Stimulated activated memory B cell treated with anti-CD40 and anti-IgM and Interleukin-4, amounts not matched to agents 10 μg/mL and 1 μg/mL and 100 μg/mL, for 72 hours (primary cell): ENCODE measurements around the gene ZFPM1.
A peak's percentile ranks its signal among the peaks of the same experiment; 100 is the strongest.
"Not testable (repeated sequence)": the region's sequence is repeated elsewhere in the genome, so short reads cannot be mapped to it uniquely, and the experiment has no call there.

Experiments used
- ATAC-seq: fragments of 150-1000 bp; cut with Tn5 transposase; 2 replicates; pipeline ENCODE4 v1.10.0; 2021
- H3K27ac Mint-ChIP-seq: one replicate; pipeline ENCODE4 v1.8.0; 2022; ENCODE audit warnings: mild to moderate bottlenecking, mixed read lengths
- H3K27me3 Mint-ChIP-seq: one replicate; pipeline ENCODE4 v1.8.0; 2022; ENCODE audit warnings: mixed read lengths
- H3K36me3 Mint-ChIP-seq: one replicate; pipeline ENCODE4 v1.8.0; 2022; ENCODE audit warnings: mixed read lengths
- H3K4me1 Mint-ChIP-seq: one replicate; pipeline ENCODE4 v1.8.0; 2022; ENCODE audit warnings: mixed read lengths
- H3K4me3 Mint-ChIP-seq: one replicate; pipeline ENCODE4 v1.8.0; 2022; ENCODE audit warnings: mild to moderate bottlenecking, moderate library complexity, mixed read lengths
- H3K9me3 Mint-ChIP-seq: one replicate; pipeline ENCODE4 v1.8.0; 2022; ENCODE audit warnings: mixed read lengths

The ZFPM1 gene

GRCh38 chr16:88518411-88519111, 65.5 kb downstream of the ZFPM1 start:
- H3K27ac Mint-ChIP-seq, H3K4me1 Mint-ChIP-seq, ATAC-seq, H3K4me3 Mint-ChIP-seq, H3K27me3 Mint-ChIP-seq: not testable (repeated sequence)
- Mint-ChIP-seq H3K9me3 (peaks cover 32% of the 10 kb centered on the region), H3K36me3 (peaks cover 53% of the 10 kb centered on the region)

- Mint-ChIP-seq H3K36me3 (peaks cover 53% of the 10 kb centered on the region), H3K9me3 (peaks cover 32% of the 10 kb centered on the region), H3K27ac (no peak overlapping the region), H3K27me3 (no peaks in the 10 kb centered on the region), H3K4me3 (no peak overlapping the region), H3K4me1 (peaks cover 6% of the 10 kb centered on the region)
- ATAC-seq, result no peak
Measured at GRCh38 chr16:88519240-88519639, 66.2 kb downstream of the ZFPM1 start.

- Mint-ChIP-seq H3K9me3 (peaks cover 32% of the 10 kb centered on the region), H3K4me3 (no peak overlapping the region), H3K4me1 (peaks cover 12% of the 10 kb centered on the region), H3K27ac (no peak overlapping the region), H3K27me3 (no peaks in the 10 kb centered on the region), H3K36me3 (peaks cover 53% of the 10 kb centered on the region)
- ATAC-seq, result no peak
Measured at GRCh38 chr16:88519938-88520653, 67.0 kb downstream of the ZFPM1 start.

- ATAC-seq, result no peak
- Mint-ChIP-seq H3K36me3 (peaks cover 48% of the 10 kb centered on the region), H3K27me3 (no peaks in the 10 kb centered on the region), H3K4me3 (no peak overlapping the region), H3K4me1 (peaks cover 25% of the 10 kb centered on the region), H3K9me3 (peaks cover 32% of the 10 kb centered on the region), H3K27ac (no peak overlapping the region)
Measured at GRCh38 chr16:88521674-88522073, 68.6 kb downstream of the ZFPM1 start.

GRCh38 chr16:88522276-88522949, 69.3 kb downstream of the ZFPM1 start:
- no peak for ATAC-seq

GRCh38 chr16:88523309-88524161, 70.5 kb downstream of the ZFPM1 start:
- Mint-ChIP-seq H3K4me1 (peaks cover 25% of the 10 kb centered on the region), H3K27me3 (no peaks in the 10 kb centered on the region), H3K4me3 (no peak overlapping the region), H3K27ac (no peak overlapping the region), H3K9me3 (peaks cover 18% of the 10 kb centered on the region), H3K36me3 (peaks cover 30% of the 10 kb centered on the region)
- ATAC-seq, result no peak

More at GRCh38 chr16:88522276-88522949, 69.3 kb downstream of the ZFPM1 start:
- Mint-ChIP-seq H3K36me3 (peaks cover 41% of the 10 kb centered on the region), H3K9me3 (peaks cover 28% of the 10 kb centered on the region), H3K27me3 (no peaks in the 10 kb centered on the region), H3K27ac (no peak overlapping the region), H3K4me3 (no peak overlapping the region), H3K4me1 (peaks cover 25% of the 10 kb centered on the region)

- no peak overlapping the region for H3K27ac Mint-ChIP-seq
- no peaks in the 10 kb centered on the region for H3K27me3 Mint-ChIP-seq
- H3K4me1 Mint-ChIP-seq, result peaks cover 25% of the 10 kb centered on the region
- no peak for ATAC-seq
- peaks cover 21% of the 10 kb centered on the region for H3K36me3 Mint-ChIP-seq
- peaks cover 9% of the 10 kb centered on the region for H3K9me3 Mint-ChIP-seq
- H3K4me3 Mint-ChIP-seq, result no peak overlapping the region
Measured at GRCh38 chr16:88524274-88524972, 71.3 kb downstream of the ZFPM1 start.

- Mint-ChIP-seq H3K36me3 (peaks cover 14% of the 10 kb centered on the region), H3K4me3 (no peak overlapping the region), H3K9me3 (peaks cover 3% of the 10 kb centered on the region), H3K4me1 (peaks cover 25% of the 10 kb centered on the region), H3K27me3 (no peaks in the 10 kb centered on the region), H3K27ac (peak overlapping the region; percentile 17)
- ATAC-seq, result no peak
Measured at GRCh38 chr16:88524973-88525662, 72.0 kb downstream of the ZFPM1 start.

DNA sequence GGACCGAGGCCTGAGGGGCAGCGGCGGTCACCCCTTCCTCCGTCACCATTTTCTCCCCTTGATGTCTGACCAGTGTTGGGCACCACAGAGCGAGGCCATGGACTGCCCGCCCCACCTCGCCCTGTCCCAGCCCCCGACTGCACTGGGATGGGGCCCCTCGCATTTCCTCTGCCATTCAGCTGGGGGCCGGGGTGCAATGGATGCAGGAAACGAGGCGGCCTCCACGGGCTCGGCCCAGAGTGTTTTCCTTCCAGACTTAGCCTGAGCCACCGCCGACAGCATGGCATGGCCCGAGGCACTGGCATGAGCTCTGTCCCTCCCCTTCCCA, 72.5 kb downstream of the ZFPM1 start:
- Mint-ChIP-seq H3K36me3 (peaks cover 10% of the 10 kb centered on the region), H3K4me3 (no peak overlapping the region), H3K27me3 (no peaks in the 10 kb centered on the region), H3K9me3 (no peaks in the 10 kb centered on the region), H3K4me1 (peaks cover 25% of the 10 kb centered on the region), H3K27ac (peak overlapping the region; percentile 17)
- no peak for ATAC-seq

GRCh38 chr16:88526008-88526905, 73.2 kb downstream of the ZFPM1 start:
- ATAC-seq, result no peak
- no peak overlapping the region for H3K4me3 Mint-ChIP-seq
- no peaks in the 10 kb centered on the region for H3K9me3 Mint-ChIP-seq
- peaks cover 25% of the 10 kb centered on the region for H3K4me1 Mint-ChIP-seq
- no peaks in the 10 kb centered on the region for H3K27me3 Mint-ChIP-seq
- peaks cover 7% of the 10 kb centered on the region for H3K36me3 Mint-ChIP-seq
- peak overlapping the region; percentile 17 for H3K27ac Mint-ChIP-seq

- Mint-ChIP-seq H3K9me3 (no peaks in the 10 kb centered on the region), H3K27me3 (no peaks in the 10 kb centered on the region), H3K27ac (no peak overlapping the region), H3K4me1 (peaks cover 31% of the 10 kb centered on the region), H3K36me3 (peaks cover 4% of the 10 kb centered on the region), H3K4me3 (no peak overlapping the region)
- no peak for ATAC-seq
Measured at GRCh38 chr16:88526906-88527185, 73.8 kb downstream of the ZFPM1 start.

- Mint-ChIP-seq H3K36me3 (no peaks in the 10 kb centered on the region), H3K27me3 (no peaks in the 10 kb centered on the region), H3K9me3 (no peaks in the 10 kb centered on the region), H3K4me3 (no peak overlapping the region), H3K4me1 (peaks cover 27% of the 10 kb centered on the region), H3K27ac (no peak overlapping the region)
- ATAC-seq, result peak; percentile 72
Measured at GRCh38 chr16:88527186-88527936, 74.3 kb downstream of the ZFPM1 start.
